ENCODE data around the gene DSCAML1.

The DSCAML1 gene

GRCh38 chr11:117387992-117388755 is 408.8 kb downstream of the DSCAML1 start:
- no peak for DNase-seq

DNA sequence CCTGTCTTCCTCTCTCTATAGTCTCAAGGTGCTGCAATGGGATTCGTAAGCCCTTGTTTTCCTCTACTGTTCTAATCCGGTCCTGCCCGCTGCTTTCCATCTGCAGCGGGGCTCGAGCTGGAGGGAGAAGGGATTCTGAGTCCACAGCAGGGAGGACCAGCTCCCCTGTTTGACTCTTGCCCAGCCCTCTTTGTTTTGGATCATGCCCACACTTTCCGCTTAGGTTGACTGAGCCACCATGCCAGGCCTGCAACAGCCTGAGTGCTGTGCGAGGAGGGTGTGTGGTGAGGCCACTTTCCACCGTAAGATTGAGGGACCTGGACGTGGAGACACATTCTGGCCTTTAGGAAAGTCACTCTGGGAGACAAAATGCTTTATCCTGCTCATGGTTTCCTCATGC is 411.1 kb downstream of the DSCAML1 start:
- no peak for DNase-seq

DNA sequence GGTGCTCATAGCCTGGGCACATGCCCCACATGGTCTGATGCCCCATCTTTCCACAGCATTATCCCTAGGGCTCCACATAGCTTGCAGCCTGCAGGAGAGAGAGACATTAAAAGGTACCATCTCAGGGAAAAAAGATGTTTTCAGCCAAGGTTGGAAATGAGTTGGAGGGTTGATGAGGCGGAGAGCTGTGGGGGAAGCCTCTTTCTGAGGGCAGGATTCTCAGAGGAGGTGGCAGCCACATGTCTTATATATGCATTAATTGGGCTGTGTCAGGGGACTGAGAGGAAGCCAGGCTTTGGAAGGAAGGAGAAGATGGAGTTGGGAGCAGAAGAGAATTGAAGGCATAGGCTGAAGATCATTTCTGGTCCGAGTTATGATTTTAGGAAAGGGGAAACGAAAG is 411.5 kb downstream of the DSCAML1 start:
- DNase-seq, result no peak

DNA sequence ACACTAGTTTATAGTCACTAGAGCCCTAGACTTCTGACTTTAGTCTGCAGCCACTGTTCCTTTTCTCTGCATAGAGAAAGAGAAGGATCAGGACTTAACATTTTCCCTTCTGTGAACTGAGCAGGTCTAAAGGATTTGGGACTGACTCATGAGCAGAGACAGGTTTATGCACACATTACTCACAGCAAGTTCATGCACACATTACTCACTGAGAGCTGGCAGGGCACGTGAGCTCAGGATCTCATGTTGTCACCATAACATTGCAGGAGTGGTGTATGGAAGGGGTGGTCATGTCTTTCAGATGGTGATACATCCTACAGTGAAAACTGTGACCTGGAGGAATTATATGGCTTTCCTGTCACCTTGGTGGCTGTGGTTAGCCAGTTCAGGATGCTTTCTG is 413.0 kb downstream of the DSCAML1 start:
- DNase-seq, result no peak

GRCh38 chr11:117382746-117383145 is 414.3 kb downstream of the DSCAML1 start:
- DNase-seq, result no peak

- DNase-seq, result no peak
These were observed 415.3 kb downstream of the DSCAML1 start for GRCh38 chr11:117381481-117382387.

- DNase-seq, result no peak
These were observed 416.3 kb downstream of the DSCAML1 start for GRCh38 chr11:117380676-117381075.

DNA sequence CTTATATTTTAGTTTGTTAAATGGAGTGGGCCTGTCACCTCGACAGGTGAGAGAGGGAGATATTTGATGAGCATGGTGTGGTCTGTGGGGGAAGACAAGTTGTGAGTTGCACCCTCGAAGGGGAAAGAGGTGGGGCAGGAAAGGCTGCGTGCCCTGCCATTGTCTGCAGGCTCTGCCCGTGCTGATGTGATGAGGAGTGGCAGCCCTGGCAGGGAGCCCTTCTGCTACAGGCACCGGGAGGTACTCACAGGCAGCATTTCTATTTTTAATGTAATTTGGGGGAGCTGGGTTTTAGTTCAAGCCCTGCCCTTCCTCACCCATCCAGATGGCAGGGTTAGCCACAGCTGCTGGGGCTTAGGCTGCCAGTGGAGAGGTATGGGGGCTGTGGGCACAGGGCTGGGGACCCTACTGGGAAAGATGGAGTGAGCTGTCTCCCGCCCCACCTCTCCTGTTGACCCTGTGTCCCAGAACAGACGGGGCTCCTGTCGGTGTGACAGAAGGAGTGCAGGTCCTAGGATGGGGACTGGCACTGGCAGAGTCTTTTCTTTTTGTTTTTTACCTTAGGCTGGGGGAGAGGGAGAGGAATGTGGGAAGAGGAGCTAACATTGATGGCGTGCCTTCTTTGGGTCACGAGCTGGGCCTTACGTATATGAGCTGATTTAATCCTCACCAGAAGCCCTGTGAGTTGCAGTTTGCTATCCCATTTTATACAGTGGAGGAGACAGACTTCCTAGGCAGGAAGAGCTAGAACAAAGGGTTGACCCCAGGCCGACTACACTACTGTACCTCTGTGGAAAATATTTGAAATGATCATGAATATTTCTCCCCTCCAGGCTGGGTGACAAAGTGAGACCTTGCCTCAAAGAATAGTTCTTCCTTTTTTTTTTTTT is 417.8 kb downstream of the DSCAML1 start:
- no peak for DNase-seq

All from activated gamma-delta T cell treated with Interleukin-2 at 50 U/mL for 16 hours (primary cell).